ENCODE measurements around the gene SRP9.

Gene SRP9

GRCh38 chr1:225750420-225750819 lies 27.2 kb upstream of the SRP9 start:
- H3K4me1 ChIP-seq (ENCODE audit: control insufficient read depth, low read length), result no peaks in the 10 kb centered on the region
- no peaks in the 10 kb centered on the region for H3F3A ChIP-seq (ENCODE audit: control insufficient read depth, insufficient read depth)
- no peaks in the 10 kb centered on the region for H4K20me1 ChIP-seq (ENCODE audit: control insufficient read depth, insufficient read depth, low read depth, low read length)
- no peaks in the 10 kb centered on the region for H3K36me3 ChIP-seq (ENCODE audit: control insufficient read depth, low read length)
- 0 out of 2 replicates have a peak, but pooled peaks cover 3% of the 10 kb centered on the region for H3K27me3 ChIP-seq (ENCODE audit: control insufficient read depth, low read length)
- H3K79me2 ChIP-seq (ENCODE audit: control insufficient read depth, low read length), result no peaks in the 10 kb centered on the region
- H3K4me2 ChIP-seq (ENCODE audit: low read length), result no peak overlapping the region
- no peaks in the 10 kb centered on the region for H3K9me2 ChIP-seq (replicated peaks; ENCODE audit: control insufficient read depth, low read length)
- no peaks in the 10 kb centered on the region for H3K9me3 ChIP-seq (ENCODE audit: control insufficient read depth, insufficient read depth, low read length)
- no peak overlapping the region for H3K4me3 ChIP-seq (ENCODE audit: low read length)
- TF ChIP-seq EZH2phosphoT487 (IDR thresholded peaks at IDR 0.05; ENCODE audit: borderline replicate concordance, low read length), result no peak
- no peak for TF ChIP-seq CTCF (IDR thresholded peaks at IDR 0.05; ENCODE audit: low read depth, low read length, poor library complexity, severe bottlenecking)
- no peak overlapping the region for H3K27ac ChIP-seq (ENCODE audit: low read depth, low read length)

DNA sequence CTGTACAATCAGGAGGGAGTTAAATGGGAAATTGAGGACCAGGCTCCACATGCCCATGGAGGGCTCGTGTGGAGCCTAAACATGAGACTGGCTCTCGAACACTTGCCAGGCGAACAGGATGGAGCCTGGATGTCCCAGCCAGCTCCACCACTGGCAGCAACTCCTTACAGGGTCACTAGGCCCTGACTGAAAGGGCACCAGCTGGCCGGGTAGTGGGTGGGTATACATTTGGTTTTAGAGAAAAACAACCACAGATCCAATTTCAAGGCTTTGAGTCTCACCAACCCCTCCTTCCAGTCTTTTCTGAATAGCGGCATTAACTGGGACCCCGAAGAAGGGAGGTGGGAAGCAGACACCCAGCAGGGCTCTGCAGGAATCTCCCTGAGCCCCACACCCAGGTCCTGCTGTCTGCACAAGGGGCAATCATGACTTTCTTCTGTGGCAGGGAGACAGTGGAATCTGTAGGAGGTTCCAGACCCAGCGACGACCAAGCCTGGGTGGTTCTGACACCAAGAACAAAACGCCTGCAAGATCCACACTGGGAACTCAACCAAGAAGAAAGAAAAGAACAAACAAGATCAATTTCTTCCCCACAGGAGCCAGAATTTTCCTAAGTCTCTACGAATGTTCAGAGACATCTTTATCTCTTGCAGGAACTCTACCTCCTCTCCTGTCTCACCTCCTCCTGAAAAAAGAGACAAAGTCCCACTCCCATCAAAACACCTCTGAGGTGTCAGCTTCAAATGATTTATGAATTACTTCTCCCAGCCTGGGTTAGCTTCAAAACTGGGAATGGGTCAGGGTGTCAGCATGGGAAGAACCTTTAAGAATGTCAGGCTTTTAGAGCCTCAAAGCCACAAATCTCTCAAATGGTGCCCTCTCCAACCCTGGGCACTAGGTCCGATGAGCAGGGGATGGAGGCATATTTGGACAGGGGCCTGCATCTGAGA lies 26.5 kb upstream of the SRP9 start:
- Histone ChIP-seq H4K20me1 (ENCODE audit: control insufficient read depth, insufficient read depth, low read depth, low read length) (no peaks in the 10 kb centered on the region), H3K9me3 (ENCODE audit: control insufficient read depth, insufficient read depth, low read length) (no peaks in the 10 kb centered on the region), H3K36me3 (ENCODE audit: control insufficient read depth, low read length) (no peaks in the 10 kb centered on the region), H3K79me2 (ENCODE audit: control insufficient read depth, low read length) (no peaks in the 10 kb centered on the region), H3F3A (ENCODE audit: control insufficient read depth, insufficient read depth) (no peaks in the 10 kb centered on the region), H3K4me2 (ENCODE audit: low read length) (no peak overlapping the region), H3K4me3 (ENCODE audit: low read length) (no peak overlapping the region), H3K9me2 (replicated peaks; ENCODE audit: control insufficient read depth, low read length) (no peaks in the 10 kb centered on the region), H3K4me1 (ENCODE audit: control insufficient read depth, low read length) (no peaks in the 10 kb centered on the region), H3K27ac (ENCODE audit: low read depth, low read length) (no peak overlapping the region), H3K27me3 (ENCODE audit: control insufficient read depth, low read length) (0 out of 2 replicates have a peak, but pooled peaks cover 3% of the 10 kb centered on the region)
- TF ChIP-seq CTCF (IDR thresholded peaks at IDR 0.05; ENCODE audit: low read depth, low read length, poor library complexity, severe bottlenecking) (no peak), EZH2phosphoT487 (IDR thresholded peaks at IDR 0.05; ENCODE audit: borderline replicate concordance, low read length) (no peak)

GRCh38 chr1:225752245-225752644 lies 25.4 kb upstream of the SRP9 start:
- TF ChIP-seq EZH2phosphoT487 (IDR thresholded peaks at IDR 0.05; ENCODE audit: borderline replicate concordance, low read length) (no peak), CTCF (IDR thresholded peaks at IDR 0.05; ENCODE audit: low read depth, low read length, poor library complexity, severe bottlenecking) (no peak)
- no peaks in the 10 kb centered on the region for H3K36me3 ChIP-seq (ENCODE audit: control insufficient read depth, low read length)
- H3K4me2 ChIP-seq (ENCODE audit: low read length), result no peak overlapping the region
- no peaks in the 10 kb centered on the region for H3F3A ChIP-seq (ENCODE audit: control insufficient read depth, insufficient read depth)
- 0 out of 2 replicates have a peak, but pooled peaks cover 3% of the 10 kb centered on the region for H3K27me3 ChIP-seq (ENCODE audit: control insufficient read depth, low read length)
- H3K79me2 ChIP-seq (ENCODE audit: control insufficient read depth, low read length), result no peaks in the 10 kb centered on the region
- H3K27ac ChIP-seq (ENCODE audit: low read depth, low read length), result no peak overlapping the region
- no peaks in the 10 kb centered on the region for H3K4me1 ChIP-seq (ENCODE audit: control insufficient read depth, low read length)
- no peaks in the 10 kb centered on the region for H3K9me3 ChIP-seq (ENCODE audit: control insufficient read depth, insufficient read depth, low read length)
- no peaks in the 10 kb centered on the region for H3K9me2 ChIP-seq (replicated peaks; ENCODE audit: control insufficient read depth, low read length)
- no peaks in the 10 kb centered on the region for H4K20me1 ChIP-seq (ENCODE audit: control insufficient read depth, insufficient read depth, low read depth, low read length)
- no peak overlapping the region for H3K4me3 ChIP-seq (ENCODE audit: low read length)
